Measurements from ENCODE around the gene PROSER3.

GRCh38 chr19:35742121-35742724 lies 15.8 kb upstream of the PROSER3 start, which contains the start of gene IGFLR1:
- TF ChIP-seq CTCF (IDR thresholded peaks at IDR 0.05) (no peak), POLR2A (IDR thresholded peaks at IDR 0.05) (no peak)

All from adrenal gland (tissue), 5 donors.